CD4-positive, alpha-beta T cell treated with Interleukin-4 for 1 hour (primary cell): ENCODE results near the gene MBD3L3.
A peak's percentile ranks its signal among the peaks of the same experiment; 100 is the strongest.
"Not testable (repeated sequence)": the region's sequence is repeated elsewhere in the genome, so short reads cannot be mapped to it uniquely, and the experiment has no call there.

Experiments
- DNase-seq, 2 donors: peaks; one replicate each; pipeline ENCODE4 v3.0.0-alpha.2; 2020 to 2022

Gene MBD3L3

DNA sequence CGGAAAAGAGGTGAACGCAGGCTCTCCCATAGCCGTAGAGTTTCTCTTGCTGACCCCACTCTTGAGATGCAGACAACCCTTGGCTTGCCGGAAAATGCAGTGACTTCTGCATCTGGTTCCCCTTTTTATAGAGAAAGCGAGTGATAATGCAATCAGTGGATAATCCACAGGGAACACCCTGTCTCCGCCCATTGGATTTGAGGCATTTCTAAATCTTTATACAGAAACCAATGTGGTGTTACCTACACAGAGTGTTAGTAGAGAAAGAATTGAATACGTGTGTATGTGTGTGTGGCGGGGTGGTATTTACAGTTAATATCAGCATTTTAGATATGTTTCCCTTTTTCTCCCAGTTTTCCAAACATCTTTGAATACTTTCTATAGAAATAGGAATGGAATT is at the start of gene MBD3L3:
MBD3L3 (minus strand) TSS at position 101 of the 400 bp plus-strand sequence; CDS start at position 30, 71 bp downstream.
- DNase-seq, result not testable (repeated sequence)

DNA sequence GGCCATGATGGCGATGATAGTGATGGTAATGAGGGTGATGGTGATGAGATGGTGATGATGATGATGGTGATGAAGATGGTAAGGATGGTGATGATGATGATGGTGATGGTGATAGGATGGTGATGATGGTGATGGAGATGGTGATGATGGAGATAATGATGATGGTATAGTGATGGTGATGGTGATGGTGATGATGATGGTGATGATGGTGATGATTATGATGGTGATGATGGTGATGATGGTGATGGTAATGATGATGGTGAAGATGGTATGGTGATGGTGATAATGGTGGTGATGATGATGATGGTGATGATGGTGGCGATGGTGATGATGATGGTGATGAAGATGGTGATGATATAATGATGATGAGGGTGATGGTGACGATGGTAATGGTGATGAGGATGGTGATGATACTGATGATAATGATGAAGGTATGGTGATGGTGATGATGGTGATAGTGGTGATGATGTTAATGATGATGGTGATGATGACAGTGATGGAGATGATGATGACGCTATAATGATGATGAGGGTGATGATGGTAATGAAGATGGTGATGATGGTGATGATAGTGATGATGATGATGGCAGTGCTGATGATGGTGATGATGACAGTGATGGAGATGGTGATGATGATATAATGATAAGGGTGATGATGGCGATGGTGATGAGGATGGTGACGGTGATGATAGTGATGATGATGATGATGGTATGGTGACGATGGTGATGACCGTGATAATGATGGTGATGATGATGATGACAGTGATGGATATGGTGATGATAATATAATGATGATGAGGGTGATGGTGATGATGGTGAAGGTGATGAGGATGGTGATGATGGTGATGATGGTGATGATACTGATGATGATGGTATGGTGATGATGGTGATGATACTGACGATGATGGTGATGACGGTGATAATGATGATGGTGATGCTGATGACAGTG is 48.5 kb upstream of the MBD3L3 start:
- no peak for DNase-seq

DNA sequence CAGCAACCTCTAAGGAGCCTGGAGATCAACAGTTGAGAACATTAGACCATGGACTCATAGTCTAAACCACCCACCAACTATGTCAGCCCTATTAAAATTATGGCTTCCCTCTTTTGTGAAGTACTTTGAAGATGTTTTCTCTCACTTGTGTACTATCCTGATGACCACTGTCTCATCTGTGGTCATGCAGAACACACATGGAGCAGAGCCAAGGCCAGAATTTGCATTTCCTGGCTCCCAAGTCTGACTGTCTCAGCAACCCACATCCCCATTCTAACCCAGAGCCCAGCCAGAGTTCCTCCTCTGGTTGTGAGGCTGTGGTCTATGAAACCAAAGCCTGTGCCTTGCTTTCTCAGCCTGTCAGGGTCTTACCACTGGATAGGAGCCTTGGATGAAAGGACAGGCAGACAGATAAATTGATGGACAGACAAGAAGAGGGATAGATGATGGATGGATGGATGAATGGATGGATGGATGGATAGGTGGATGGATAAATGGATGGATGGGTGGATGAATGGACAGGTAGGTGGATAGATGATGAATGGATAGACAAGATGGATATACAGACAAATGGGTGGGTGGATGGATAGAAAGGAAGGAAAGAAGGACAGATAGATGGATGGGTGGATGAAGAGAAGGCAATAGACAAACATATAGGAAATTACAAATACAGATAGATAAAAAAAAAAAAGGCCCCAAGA is 46.4 kb upstream of the MBD3L3 start:
- no peak for DNase-seq

DNA sequence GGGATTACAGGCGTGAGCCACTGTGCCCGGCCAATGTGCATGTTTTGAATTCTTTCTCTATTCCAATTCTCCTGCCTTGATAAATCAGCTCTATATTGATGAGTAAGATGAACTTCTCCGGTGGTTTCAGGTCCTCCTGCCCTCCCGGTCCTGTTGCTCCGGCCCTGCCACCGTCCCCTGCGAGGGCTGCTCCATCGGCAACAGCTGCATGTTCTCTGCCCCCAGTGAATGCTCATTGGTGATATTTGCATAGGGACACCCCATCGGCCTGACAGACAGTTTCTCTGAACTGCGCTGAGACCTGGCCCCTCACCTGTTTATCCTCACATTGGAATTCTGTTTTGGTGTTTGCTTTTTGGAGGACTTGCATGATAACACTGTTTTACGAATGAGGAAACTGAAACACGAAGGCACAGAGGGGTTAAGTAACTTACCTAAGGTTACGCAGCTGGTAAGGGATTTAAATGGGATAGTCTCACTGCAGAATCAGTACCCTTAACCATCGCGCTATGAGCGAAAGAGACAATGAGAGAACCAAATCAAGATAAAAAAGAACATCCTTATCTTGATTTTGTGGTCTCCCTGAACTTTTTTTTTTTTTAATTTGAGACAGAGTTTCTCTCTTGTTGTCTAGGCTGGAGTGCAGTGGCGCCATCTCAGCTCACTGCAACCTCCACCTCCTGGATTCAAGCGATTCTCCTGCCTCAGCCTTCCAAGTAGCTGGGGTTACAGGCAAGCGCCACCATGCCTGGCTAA is 43.2 kb upstream of the MBD3L3 start:
- DNase-seq, result peak in 1 of 2 donors; percentile 41

DNA sequence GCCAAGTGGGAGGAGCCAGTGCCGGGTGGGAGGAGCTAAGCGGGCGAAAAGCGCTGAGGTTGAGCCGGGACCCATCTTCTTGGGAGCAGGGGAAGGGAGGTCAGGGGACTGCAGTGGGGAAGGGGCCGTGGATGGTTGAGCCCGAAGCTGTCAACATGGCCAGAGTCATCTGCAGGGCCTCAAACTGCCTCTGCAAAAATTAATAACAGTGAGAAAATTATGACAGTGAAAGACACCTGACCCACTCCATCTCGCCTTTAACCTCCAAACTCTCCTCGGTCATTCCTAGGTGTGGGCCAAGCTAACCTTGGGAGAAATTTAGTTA is 41.1 kb upstream of the MBD3L3 start:
- DNase-seq, result no peak

DNA sequence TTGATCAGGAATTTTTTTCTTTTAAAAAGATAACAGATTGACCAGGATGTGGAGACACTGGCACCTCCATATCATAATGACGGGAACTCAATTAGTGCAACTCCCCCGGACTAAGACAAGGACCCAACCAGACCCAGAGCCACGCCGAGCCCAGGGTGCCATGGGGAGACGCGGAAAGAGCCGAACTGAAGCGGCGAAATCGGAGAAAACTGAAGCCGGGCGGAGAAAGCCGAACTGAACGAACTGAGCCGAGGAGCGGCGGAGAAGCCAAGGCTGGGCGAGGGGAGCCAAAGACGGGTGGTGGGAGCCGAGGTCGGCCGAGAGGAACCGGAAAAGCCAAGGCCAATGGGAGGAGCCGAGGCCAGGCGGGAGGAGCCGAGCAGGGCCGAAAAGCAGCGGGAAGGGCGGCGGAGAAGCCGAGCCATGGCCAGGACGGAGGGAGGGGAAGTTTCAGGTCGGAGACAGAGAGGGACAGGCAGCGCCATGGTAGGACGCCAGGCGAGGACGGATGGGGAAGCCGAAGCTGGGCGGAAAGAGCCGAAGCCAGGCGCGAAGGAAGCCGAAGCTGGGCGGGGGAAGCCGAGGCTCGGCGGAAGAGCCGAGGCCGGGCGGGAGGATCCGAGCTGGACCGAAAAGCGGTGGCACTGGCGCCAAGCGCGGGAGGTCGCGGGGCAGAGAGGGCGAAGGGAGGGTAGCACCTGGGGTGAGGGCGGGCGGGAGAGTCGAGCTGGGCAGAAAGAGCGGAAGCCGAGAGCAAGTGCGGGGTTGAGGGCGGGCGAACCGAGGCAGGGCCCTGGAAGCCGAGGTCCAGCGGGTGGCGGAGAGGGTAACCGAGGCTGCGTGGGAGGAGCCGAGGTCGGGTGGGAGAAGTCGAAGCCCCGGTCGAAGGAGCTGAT is 40.5 kb upstream of the MBD3L3 start:
- peak; percentile 91 for DNase-seq

DNA sequence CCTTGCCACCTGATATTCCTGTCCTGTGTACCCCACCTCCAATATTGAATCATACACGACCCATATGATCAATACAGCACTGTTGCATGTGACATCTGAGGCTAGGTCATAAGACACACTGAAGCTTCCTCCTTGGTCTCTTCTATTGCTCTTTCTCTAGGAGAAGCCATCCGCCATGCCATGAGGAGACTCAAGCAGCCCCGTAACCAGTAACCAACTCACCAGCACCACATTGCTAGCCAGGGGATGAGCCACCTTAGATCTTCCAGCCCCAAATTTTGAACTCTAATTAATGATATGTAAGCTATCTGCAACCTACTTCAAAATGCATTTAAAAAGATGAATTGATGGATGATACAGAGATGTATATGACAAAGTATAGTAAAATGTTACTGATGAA is 39.6 kb upstream of the MBD3L3 start:
- DNase-seq, result no peak

DNA sequence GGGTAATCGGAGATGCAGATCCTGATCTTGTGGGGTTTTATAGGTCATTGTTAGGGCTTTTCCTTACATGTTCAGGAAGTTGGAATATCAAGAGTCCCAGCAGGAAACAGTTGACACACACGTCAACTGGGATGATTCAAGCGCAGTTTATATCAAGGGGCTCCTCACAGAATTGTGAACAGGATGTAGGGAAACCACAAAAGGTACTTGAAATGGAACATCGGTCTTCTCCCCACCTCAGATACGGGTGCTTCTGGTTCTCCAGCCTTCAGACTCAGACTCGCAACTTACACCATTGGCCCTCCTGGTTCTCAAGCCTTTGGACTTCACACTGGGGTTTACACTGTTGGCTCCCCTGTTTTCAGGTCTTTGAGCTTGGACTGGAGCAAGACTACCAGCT is 30.5 kb upstream of the MBD3L3 start:
- no peak for DNase-seq

DNA sequence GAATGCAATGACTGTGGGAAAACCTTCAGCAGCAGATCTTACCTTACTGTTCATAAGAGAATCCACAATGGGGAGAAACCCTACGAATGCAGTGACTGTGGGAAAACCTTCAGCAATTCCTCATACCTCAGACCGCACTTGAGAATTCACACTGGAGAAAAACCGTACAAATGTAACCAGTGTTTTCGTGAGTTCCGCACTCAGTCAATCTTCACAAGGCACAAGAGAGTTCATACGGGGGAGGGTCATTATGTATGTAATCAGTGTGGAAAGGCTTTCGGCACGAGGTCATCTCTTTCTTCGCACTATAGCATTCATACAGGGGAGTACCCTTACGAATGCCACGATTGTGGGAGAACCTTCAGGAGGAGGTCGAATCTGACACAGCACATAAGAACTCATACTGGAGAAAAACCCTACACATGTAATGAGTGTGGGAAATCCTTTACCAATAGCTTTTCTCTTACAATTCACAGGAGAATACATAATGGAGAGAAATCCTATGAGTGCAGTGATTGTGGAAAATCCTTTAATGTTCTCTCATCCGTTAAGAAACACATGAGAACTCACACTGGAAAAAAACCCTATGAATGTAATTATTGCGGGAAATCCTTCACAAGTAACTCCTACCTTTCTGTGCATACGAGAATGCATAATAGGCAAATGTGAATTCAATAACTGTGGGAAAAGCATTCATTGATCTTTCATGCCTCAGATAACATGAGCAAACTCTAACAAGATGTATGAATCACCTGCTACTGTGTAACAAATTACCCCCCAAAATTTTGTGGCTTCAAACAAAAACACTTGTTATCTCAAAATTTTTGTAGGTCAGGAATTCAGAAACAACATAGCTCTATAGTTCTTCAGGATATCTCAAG is 24.8 kb upstream of the MBD3L3 start:
- DNase-seq, result no peak

DNA sequence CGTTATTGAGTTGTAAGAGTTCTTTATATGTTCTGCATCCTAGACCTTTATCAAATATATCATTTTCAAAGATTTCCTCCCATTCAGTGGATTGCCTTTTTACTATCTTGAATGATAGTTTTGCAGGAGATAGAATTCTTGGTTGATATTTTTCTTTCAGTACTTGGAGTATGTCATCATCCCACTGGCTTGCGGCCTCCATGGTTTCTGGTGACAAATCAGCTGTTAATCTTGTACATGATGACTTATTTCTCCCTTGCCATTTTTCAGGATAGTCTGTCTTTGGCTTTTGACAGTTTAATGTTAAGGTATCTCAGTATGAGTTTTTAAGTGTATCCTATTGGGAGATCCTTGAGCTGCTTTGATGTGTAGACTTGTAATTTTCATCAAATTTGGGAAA is 19.5 kb upstream of the MBD3L3 start:
- DNase-seq, result no peak

DNA sequence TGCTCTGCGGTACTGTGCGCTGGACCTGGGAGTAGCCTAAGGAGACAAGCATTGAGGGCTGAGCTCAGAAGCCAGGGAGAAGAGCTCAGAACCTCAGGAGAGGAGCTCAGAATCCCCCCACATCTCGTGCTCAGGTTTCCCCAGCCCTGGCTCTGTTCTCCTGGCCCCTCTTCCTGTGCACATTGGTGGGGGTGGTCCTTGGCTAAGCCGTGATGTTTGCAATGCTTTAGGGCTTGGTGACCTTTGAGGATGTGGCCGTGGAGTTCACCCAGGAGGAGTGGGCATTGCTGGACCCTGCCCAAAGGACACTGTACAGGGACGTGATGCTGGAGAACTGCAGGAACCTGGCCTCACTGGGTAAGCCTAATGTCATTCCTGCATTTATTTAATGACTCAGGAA is 17.7 kb upstream of the MBD3L3 start:
- DNase-seq, result no peak

DNA sequence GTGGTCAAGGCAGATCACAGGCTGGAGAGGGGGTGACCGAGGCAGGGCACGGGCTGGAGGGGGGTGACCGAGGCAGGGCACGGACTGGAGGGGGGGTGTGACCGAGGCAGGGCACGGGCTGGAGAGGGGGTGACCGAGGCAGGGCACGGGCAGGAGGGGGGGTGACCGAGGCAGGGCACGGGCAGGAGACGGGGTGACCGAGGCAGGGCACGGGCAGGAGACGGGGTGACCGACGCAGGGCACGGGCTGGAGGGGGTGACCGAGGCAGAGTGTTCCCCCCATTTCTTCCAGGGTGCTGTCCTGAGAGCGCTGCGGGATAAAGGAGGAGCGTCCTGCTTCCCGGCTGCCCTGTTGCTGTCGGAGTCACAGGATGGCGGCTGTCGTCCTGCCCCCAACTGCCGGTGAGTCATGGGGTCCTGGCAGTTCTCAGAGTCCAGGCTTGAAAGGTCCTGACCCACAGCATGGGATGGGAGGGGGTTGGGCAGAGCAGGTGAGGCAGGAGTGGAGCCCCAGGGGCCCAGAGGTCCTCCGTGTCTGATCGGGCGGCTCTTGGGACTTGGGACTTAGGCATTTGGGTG is 16.3 kb upstream of the MBD3L3 start:
- no peak for DNase-seq

DNA sequence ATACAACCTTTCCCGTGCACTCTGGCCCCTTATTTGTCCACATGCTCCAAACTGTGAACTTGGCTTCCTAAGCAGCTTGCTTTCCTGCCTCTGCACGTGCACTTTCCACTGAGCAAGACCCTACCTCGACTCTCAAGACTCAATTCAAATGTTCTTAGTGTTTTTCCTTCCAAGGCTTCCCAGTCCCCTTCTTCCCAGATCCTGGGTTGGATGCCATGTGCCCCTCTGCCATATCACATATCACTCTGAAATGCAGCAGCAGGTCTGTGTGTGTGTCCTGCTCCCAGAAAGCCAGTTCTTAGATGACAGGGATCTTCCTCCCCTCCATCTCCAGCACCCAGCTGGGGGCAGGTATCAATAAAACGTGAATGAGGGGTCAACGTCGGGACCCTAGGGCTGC is 14.1 kb upstream of the MBD3L3 start:
- DNase-seq, result no peak

DNA sequence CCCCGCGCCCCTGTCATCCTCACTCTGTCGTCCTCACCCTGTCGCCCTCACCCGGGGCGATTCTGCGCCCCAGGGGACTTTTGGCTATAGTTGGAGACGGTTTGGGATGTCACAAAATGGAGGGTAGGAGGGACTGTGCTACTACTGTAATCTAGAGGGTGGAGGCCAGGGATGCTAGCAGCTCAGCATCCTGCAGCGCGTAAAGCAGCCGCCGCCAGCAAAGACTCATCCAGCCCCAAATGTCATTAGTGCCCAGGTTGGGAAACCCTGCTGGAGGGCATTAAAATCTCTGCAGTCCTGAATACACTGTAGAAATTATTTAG is 11.4 kb upstream of the MBD3L3 start:
- DNase-seq, result no peak

DNA sequence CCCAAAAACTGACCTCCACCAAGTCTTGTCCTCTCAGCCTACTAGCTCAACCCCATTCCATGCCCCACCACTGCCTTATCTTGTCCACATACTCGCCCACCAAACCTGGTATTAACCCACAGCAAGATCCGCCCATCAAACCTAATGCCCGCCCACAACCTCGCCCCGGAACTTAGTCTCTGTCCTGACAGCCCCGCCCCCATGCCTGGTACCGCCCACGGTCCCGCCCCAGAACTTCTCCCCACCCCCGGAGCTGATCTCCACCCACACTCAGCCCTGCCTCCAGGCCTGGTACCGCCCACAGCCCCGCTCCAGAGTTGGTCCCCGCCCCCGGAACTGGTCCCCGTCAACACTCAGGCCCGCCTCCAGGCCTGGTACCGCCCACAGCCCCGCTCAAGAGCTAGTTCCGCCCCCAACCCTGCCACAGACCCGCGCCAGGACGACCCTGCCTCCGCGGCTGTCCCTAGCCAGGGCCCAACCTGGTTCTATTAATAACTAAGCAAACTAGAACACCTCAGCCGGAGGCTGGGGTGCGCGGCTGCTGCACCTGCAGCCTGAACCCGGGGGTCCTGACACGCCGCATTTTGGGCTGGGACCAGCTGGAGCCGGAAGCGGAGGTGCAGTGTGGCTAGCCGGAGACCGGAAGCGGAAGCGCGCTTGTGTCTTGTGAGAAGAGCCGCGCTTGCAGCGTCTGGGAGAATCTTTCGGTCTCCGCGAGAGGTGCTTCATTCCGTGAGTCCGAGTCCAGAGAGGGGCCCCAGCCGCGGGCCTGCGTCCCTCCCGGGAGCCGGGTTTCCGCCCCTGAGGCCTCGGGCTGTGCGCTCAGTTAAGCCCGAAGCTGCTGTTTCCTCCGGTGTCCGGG is 10.8 kb upstream of the MBD3L3 start, which contains the start of gene ZNF557:
ZNF557 (plus strand) TSS at position 662 of the 862 bp plus-strand sequence. CDS start 5,372 bp downstream, outside the sequence.
- DNase-seq, result peak; percentile 98 to 99

DNA sequence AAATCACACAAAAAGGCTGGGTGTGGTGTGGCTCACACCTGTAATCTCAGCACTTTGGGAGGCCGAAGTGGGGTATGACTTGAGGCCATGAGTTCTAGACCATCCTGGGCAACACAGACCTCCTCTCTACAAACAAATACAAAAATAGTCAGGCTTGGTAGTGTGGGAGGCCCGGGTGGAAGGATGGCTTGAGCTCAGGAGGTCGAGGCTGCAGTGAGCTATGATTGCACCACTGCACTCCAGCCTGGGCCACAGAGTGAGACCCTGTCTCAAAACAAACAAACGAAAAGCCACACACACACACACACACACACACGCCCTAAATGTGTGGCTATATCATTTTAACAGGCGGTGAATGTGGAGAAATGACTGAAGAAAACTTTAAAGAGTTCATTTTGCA is 10.1 kb upstream of the MBD3L3 start:
- DNase-seq, result no peak

DNA sequence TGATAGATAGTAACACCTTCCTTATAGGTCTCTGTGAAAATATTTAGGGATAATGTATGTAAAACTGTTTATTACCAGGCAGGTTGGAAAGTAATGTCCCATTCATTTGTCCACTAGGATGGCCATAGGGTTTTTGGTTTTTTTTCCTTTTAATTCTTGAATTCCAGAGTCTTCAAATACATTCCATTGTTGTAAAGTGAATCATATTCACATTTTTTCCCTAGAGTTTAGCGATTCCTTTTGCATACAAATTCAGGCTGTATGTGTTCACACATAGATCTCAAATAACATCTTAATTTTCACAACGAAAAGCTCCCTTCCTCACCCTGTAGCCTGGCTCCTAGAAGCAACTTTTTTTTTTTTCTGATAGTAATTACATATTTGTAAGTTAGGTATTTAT is 9.2 kb upstream of the MBD3L3 start:
- no peak for DNase-seq

DNA sequence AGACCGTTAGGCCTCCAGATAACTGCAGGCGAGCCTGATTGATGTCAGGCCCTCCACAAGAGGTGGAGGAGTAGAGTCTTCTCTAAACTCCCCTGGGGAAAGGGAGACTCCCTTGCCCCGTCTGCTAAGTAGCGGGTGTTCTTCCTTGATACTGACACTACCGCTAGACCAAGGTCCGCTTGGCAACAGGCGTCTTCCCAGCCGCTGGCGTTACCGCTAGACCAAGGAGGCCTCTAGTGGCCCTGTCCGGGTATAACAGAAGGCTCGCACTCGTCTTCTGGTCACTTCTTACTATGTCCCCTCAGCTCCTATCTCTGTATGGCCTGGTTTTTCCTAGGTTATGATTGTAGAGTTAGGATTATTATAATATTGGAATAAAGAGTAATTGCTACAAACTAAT is 8.6 kb upstream of the MBD3L3 start:
- DNase-seq, result not testable (repeated sequence)

DNA sequence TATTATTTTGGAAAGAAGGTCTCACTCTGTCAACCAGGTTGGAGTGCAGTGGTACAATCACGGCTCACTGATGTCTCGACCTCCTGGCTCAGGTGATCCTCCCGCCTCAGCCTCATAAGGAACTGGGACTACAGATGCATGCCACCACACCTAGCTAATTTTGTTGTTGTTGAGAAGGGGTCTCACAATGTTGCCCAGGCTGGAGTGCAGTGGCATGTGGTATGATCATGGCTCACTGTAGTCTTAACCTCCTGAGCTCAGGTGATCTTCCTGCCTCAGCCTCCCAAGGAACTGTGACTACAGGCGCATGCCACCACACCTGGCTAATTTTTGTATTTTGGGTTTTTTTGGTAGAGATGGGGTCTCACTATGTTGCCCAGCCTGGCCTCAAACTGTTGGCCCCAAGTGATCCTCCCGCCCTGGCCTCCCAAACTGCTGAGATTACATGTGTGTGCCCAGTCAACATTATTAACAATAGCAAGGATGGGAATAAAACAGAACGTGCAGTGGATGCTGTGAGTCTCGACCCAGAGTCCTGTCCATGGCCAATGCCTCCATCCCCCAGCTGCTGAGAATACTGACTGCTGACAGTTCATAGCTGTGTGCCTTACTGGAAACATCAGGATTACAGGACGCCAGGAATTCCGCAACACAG is 5.4 kb upstream of the MBD3L3 start:
- DNase-seq, result no peak
